SK-N-SH (cell line): ENCODE results near the gene PCDHGA11. TPM values are rescaled to one million over a fixed set of nuclear protein-coding genes. Genes with fewer than 3 reads are reported as not detected.

Experiments
- CTCF ChIA-PET: fragments of 300-600, 350-600 bp; formaldehyde crosslinking; extraction: SDS; loops from one replicate; lab custom pipeline; 2021; lab: Yijun Ruan, JAX
- POLR2A ChIA-PET: fragments of 350-600 bp; sonication (Branson Sonifier 250); formaldehyde crosslinking; extraction: SDS; loops from one replicate; lab custom pipeline; 2020; ENCODE audit warnings: antibody characterized with exemption, inconsistent platforms; lab: Yijun Ruan, JAX
- DNase-seq: peaks from one replicate; pipeline ENCODE4 v3.0.0; 2012
- H2AFZ ChIP-seq: fragments of 200-600 bp; sonication (generic); 2 replicates; pipeline ENCODE4 v1.8.1; 2016; ENCODE audit warnings: antibody characterized with exemption, mild to moderate bottlenecking, low read depth
- H3F3A ChIP-seq: fragments of 200-600 bp; sonication (generic); replicated peaks from 2 replicates; pipeline ENCODE3; 2016; ENCODE audit warnings: antibody characterized with exemption, mild to moderate bottlenecking; ENCODE audit not compliant: insufficient read depth
- H3K27ac ChIP-seq, 2 experiments: fragments of 200-500 bp in 1 of 2; fragments of 200-600 bp in 1 of 2; sonication (Bioruptor generic) in 1 of 2; sonication (generic), shearing (Covaris generic) in 1 of 2; 2 replicates each; pipeline versions ENCODE4 v1.5.1 to v1.6.1; 2014 to 2016; ENCODE audit warnings: low read depth in 2 of 2, inconsistent platforms in 1 of 2, low read length in 1 of 2, mild to moderate bottlenecking in 1 of 2, mixed read lengths in 1 of 2
- H3K27me3 ChIP-seq: fragments of 200-600 bp; sonication (generic), shearing (Covaris generic); 2 replicates; pipeline ENCODE4 v1.6.1; 2016; ENCODE audit warnings: mixed run types; ENCODE audit not compliant: insufficient read depth
- H3K36me3 ChIP-seq, 2 experiments: fragments of 200-500 bp in 1 of 2; fragments of 200-600 bp in 1 of 2; sonication (Bioruptor generic) in 1 of 2; sonication (generic) in 1 of 2; replicated peaks in 1 of 2; 2 replicates each; pipeline versions ENCODE3 to v1.5.1; 2014 to 2016; ENCODE audit warnings: low read length in 1 of 2, mild to moderate bottlenecking in 1 of 2; ENCODE audit not compliant: insufficient read depth in 2 of 2, control insufficient read depth in 1 of 2
- H3K4me1 ChIP-seq, 2 experiments: fragments of 200-500 bp in 1 of 2; fragments of 200-600 bp in 1 of 2; sonication (Bioruptor generic) in 1 of 2; sonication (generic), shearing (Covaris generic) in 1 of 2; 2 replicates each; pipeline versions ENCODE4 v1.5.1 to v1.6.1; 2014 to 2016; ENCODE audit warnings: low read depth in 1 of 2, low read length in 1 of 2, mixed run types in 1 of 2; ENCODE audit not compliant: insufficient read depth in 2 of 2, control insufficient read depth in 1 of 2
- H3K4me2 ChIP-seq: fragments of 200-600 bp; sonication (generic), shearing (Covaris generic); 2 replicates; pipeline ENCODE4 v1.6.1; 2017; ENCODE audit warnings: mixed run types
- H3K4me3 ChIP-seq, 2 experiments: fragments of 200-500 bp in 1 of 2; fragments of 200-600 bp in 1 of 2; sonication (Bioruptor generic) in 1 of 2; sonication (generic), shearing (Covaris generic) in 1 of 2; 2 replicates each; pipeline versions ENCODE4 v1.5.1 to v1.8.1; 2014 to 2016; ENCODE audit warnings: low read depth in 2 of 2, inconsistent platforms in 1 of 2, low read length in 1 of 2, mild to moderate bottlenecking in 1 of 2, mixed read lengths in 1 of 2, moderate library complexity in 1 of 2
- H3K79me2 ChIP-seq: fragments of 200-600 bp; sonication (generic); 2 replicates; pipeline ENCODE4 v1.8.1; 2017; ENCODE audit warnings: mild to moderate bottlenecking; ENCODE audit not compliant: insufficient read depth
- H3K9ac ChIP-seq: fragments of 200-600 bp; sonication (generic); 2 replicates; pipeline ENCODE4 v1.6.1; 2017; ENCODE audit warnings: mixed run types
- H3K9me2 ChIP-seq: fragments of 200-600 bp; sonication (generic); 2 replicates; pipeline ENCODE4 v1.6.1; 2017; ENCODE audit warnings: mixed run types
- H3K9me3 ChIP-seq: fragments of 200-600 bp; sonication (generic); 2 replicates; pipeline ENCODE4 v1.6.1; 2017; ENCODE audit warnings: mixed run types, mild to moderate bottlenecking, moderate library complexity
- H4K20me1 ChIP-seq: fragments of 200-600 bp; sonication (generic); 2 replicates; pipeline ENCODE4 v1.6.1; 2017; ENCODE audit warnings: mild to moderate bottlenecking, mixed run types; ENCODE audit not compliant: insufficient read depth
- CHD2 ChIP-seq: fragments of 150-350 bp; IDR thresholded peaks from 2 replicates; pipeline ENCODE4 v1.6.1; 2018; ENCODE audit warnings: low read length; ENCODE audit not compliant: partially characterized antibody
- EP300 ChIP-seq, 2 experiments: IDR thresholded peaks; 2 replicates each; pipeline versions ENCODE4 v1.4.0 to v1.6.1; 2012; ENCODE audit warnings: borderline replicate concordance in 1 of 2, low read depth in 1 of 2, low read length in 1 of 2
- EZH2phosphoT487 ChIP-seq: fragments of 200-600 bp; sonication (generic); IDR thresholded peaks from 2 replicates; pipeline ENCODE4 v1.6.1; 2017; ENCODE audit warnings: low read depth, mixed run types, mild to moderate bottlenecking, antibody characterized with exemption, moderate library complexity, borderline replicate concordance
- FOXM1 ChIP-seq: IDR thresholded peaks from 2 replicates; pipeline ENCODE4 v1.4.0; 2012; ENCODE audit warnings: low read depth, mild to moderate bottlenecking
- GABPA ChIP-seq: IDR thresholded peaks from 2 replicates; pipeline ENCODE4 v1.4.0; 2012; ENCODE audit warnings: low read depth, mild to moderate bottlenecking
- GATA2 ChIP-seq: sonication (generic); formaldehyde crosslinking; IDR thresholded peaks from 2 replicates; pipeline ENCODE4 v1.5.0; 2020; ENCODE audit warnings: mild to moderate bottlenecking, missing genetic modification reagents
- JUND ChIP-seq: IDR thresholded peaks from 2 replicates; pipeline ENCODE4 v1.4.0; 2012
- MEF2A ChIP-seq: IDR thresholded peaks from 2 replicates; pipeline ENCODE4 v1.4.0; 2012; ENCODE audit warnings: low read depth, borderline replicate concordance
- MXI1 ChIP-seq: IDR thresholded peaks from 2 replicates; pipeline ENCODE4 v1.6.1; 2012; ENCODE audit warnings: mild to moderate bottlenecking, low read depth, low read length, improper control_type of control experiment
- POLR2AphosphoS5 ChIP-seq: IDR thresholded peaks from 2 replicates; pipeline ENCODE4 v1.6.1; 2012; ENCODE audit warnings: low read depth, low read length
- RCOR1 ChIP-seq: fragments of 150-350 bp; IDR thresholded peaks from 2 replicates; pipeline ENCODE4 v1.6.1; 2017; ENCODE audit warnings: antibody characterized with exemption, low read length
- TAF1 ChIP-seq: IDR thresholded peaks from 2 replicates; pipeline ENCODE4 v1.6.1; 2012; ENCODE audit warnings: low read depth, mild to moderate bottlenecking, low read length, moderate library complexity, borderline replicate concordance
- TEAD4 ChIP-seq: IDR thresholded peaks from 2 replicates; pipeline ENCODE4 v1.4.0; 2012; ENCODE audit warnings: mild to moderate bottlenecking, borderline replicate concordance; ENCODE audit not compliant: insufficient read depth
- WGBS: methylation state at CpG from one replicate; pipeline ENCODE4 v1.1.6; 2017; ENCODE audit warnings: low lambda C conversion rate; 5-methylcytosine and 5-hydroxymethylcytosine counted together
- polyA plus RNA-seq, 3 experiments: library from polyadenylated mRNA; depleted of rRNA; stranded (reverse); fragments of >200 nt; gene quantifications; 2 replicates each; pipeline ENCODE4 v1.2.3, GENCODE V29; 2012
- TF ChIP-seq, protein P1 (sequence below): fragments of 200-600 bp; sonication (generic); IDR thresholded peaks from 2 replicates; pipeline ENCODE4 v1.6.1; 2017; ENCODE audit warnings: antibody characterized with exemption, mild to moderate bottlenecking, moderate library complexity
- TF ChIP-seq, protein P2 (sequence below): IDR thresholded peaks from 2 replicates; pipeline ENCODE4 v1.6.1; 2012; ENCODE audit warnings: mild to moderate bottlenecking, low read depth, low read length, moderate library complexity
- TF ChIP-seq, protein P3 (sequence below): fragments of 150-350 bp; IDR thresholded peaks from 2 replicates; pipeline ENCODE4 v1.6.1; 2017; ENCODE audit warnings: antibody characterized with exemption, low read length, low read depth, borderline replicate concordance

PCDHGA11 gene
- polyA plus RNA-seq, 1 of the 3 experiments (the other 2 are of a cell fraction) = 0.18 TPM

DNA sequence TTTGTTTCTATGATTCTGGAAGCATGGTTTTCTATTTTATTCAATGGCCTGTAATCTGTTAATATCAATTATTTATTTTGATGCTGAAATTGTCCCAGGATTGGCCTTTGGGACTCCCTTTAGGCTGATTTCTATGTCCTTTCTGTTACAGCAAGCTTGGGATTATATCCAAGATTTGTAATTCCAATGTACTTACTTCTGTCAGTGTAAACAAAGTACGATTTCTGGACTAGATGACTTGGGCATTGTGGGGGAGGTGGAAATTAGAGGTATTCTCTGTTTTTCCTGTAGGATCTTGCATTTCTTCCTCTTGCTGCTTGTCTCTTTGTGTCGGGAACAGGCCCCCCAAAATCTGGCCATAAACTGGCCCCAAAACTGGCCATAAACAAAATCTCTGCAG, 13.2 kb downstream of the PCDHGA11 start:
- POLR2A ChIA-PET = no interaction called here
- Histone ChIP-seq H3K9me3 (no peaks in the 10 kb centered on the region), H3F3A (peaks cover 8% of the 10 kb centered on the region), H3K4me3 (no peak overlapping the region), H3K27ac (no peak overlapping the region), H3K4me1 (no peaks in the 10 kb centered on the region), H3K4me2 (no peak overlapping the region), H3K9me2 (no peaks in the 10 kb centered on the region)
- TF ChIP-seq JUND = no peak
- TF ChIP-seq, protein P1, sequence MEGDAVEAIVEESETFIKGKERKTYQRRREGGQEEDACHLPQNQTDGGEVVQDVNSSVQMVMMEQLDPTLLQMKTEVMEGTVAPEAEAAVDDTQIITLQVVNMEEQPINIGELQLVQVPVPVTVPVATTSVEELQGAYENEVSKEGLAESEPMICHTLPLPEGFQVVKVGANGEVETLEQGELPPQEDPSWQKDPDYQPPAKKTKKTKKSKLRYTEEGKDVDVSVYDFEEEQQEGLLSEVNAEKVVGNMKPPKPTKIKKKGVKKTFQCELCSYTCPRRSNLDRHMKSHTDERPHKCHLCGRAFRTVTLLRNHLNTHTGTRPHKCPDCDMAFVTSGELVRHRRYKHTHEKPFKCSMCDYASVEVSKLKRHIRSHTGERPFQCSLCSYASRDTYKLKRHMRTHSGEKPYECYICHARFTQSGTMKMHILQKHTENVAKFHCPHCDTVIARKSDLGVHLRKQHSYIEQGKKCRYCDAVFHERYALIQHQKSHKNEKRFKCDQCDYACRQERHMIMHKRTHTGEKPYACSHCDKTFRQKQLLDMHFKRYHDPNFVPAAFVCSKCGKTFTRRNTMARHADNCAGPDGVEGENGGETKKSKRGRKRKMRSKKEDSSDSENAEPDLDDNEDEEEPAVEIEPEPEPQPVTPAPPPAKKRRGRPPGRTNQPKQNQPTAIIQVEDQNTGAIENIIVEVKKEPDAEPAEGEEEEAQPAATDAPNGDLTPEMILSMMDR = no peak
- no peak for TF ChIP-seq TEAD4
- TF ChIP-seq MXI1 = no peak
- TF ChIP-seq RCOR1 = no peak
- TF ChIP-seq GABPA = no peak
- no peak for TF ChIP-seq MEF2A
- TF ChIP-seq, protein P2, sequence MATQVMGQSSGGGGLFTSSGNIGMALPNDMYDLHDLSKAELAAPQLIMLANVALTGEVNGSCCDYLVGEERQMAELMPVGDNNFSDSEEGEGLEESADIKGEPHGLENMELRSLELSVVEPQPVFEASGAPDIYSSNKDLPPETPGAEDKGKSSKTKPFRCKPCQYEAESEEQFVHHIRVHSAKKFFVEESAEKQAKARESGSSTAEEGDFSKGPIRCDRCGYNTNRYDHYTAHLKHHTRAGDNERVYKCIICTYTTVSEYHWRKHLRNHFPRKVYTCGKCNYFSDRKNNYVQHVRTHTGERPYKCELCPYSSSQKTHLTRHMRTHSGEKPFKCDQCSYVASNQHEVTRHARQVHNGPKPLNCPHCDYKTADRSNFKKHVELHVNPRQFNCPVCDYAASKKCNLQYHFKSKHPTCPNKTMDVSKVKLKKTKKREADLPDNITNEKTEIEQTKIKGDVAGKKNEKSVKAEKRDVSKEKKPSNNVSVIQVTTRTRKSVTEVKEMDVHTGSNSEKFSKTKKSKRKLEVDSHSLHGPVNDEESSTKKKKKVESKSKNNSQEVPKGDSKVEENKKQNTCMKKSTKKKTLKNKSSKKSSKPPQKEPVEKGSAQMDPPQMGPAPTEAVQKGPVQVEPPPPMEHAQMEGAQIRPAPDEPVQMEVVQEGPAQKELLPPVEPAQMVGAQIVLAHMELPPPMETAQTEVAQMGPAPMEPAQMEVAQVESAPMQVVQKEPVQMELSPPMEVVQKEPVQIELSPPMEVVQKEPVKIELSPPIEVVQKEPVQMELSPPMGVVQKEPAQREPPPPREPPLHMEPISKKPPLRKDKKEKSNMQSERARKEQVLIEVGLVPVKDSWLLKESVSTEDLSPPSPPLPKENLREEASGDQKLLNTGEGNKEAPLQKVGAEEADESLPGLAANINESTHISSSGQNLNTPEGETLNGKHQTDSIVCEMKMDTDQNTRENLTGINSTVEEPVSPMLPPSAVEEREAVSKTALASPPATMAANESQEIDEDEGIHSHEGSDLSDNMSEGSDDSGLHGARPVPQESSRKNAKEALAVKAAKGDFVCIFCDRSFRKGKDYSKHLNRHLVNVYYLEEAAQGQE = no peak
- no peak for TF ChIP-seq CHD2
- no peak for TF ChIP-seq TAF1
- no peak for TF ChIP-seq POLR2AphosphoS5
- TF ChIP-seq GATA2 = no peak
- TF ChIP-seq, protein P3, sequence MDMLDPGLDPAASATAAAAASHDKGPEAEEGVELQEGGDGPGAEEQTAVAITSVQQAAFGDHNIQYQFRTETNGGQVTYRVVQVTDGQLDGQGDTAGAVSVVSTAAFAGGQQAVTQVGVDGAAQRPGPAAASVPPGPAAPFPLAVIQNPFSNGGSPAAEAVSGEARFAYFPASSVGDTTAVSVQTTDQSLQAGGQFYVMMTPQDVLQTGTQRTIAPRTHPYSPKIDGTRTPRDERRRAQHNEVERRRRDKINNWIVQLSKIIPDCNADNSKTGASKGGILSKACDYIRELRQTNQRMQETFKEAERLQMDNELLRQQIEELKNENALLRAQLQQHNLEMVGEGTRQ = no peak
- no peak for TF ChIP-seq EP300 (IDR thresholded peaks at IDR 0.05; ENCODE audit: borderline replicate concordance in 1 of 2, low read depth in 1 of 2, low read length in 1 of 2)
- no peak for TF ChIP-seq EZH2phosphoT487
- TF ChIP-seq FOXM1 = no peak
- TF ChIP-seq, all 33 proteins: peak for 0
- Histone ChIP-seq H4K20me1 (no peaks in the 10 kb centered on the region), H3K27me3 (no peaks in the 10 kb centered on the region), H2AFZ (no peak overlapping the region), H3K9ac (no peak overlapping the region), H3K36me3 (peaks cover 3 to 11% of the 10 kb centered on the region in 2 experiments), H3K79me2 (0 out of 2 replicates have a peak, but pooled peaks cover 10% of the 10 kb centered on the region)
- CTCF ChIA-PET = no interaction called here
- 58% methylated on average over 2 of the region's 2 CpGs for WGBS
- DNase-seq = no peak
